Ascending aorta (tissue), 2 donors: ENCODE data around the gene UGT3A1. TPM values are rescaled to one million over a fixed set of nuclear protein-coding genes. Genes with fewer than 3 reads are reported as not detected.
"Not testable (repeated sequence)": the region's sequence is repeated elsewhere in the genome, so short reads cannot be mapped to it uniquely, and the experiment has no call there.

ENCODE experiments used
- DNase-seq, 2 donors: peaks; one replicate each; pipeline ENCODE4 v3.0.0-alpha.2; 2019; ENCODE audit warnings: low spot score in 2 of 2
- H3K27ac ChIP-seq, 2 donors: fragments of 200-600 bp; sonication (generic); one replicate each; pipeline ENCODE4 v1.5.1; 2016 to 2017; ENCODE audit warnings: mild to moderate bottlenecking in 1 of 2
- H3K27me3 ChIP-seq: fragments of 200-600 bp; sonication (generic); one replicate; pipeline ENCODE4 v1.5.1; 2017
- H3K36me3 ChIP-seq, 2 donors: fragments of 200-600 bp; sonication (generic); one replicate each; pipeline ENCODE4 v1.5.1; 2016
- H3K4me1 ChIP-seq, 2 donors: fragments of 200-600 bp; sonication (generic); one replicate each; pipeline ENCODE4 v1.5.1; 2016 to 2017; ENCODE audit warnings: mild to moderate bottlenecking in 1 of 2
- H3K4me3 ChIP-seq, 2 donors: fragments of 200-600 bp; sonication (generic); one replicate each; pipeline ENCODE4 v1.5.1; 2016 to 2017; ENCODE audit warnings: mild to moderate bottlenecking in 1 of 2
- H3K9me3 ChIP-seq, 2 donors: fragments of 200-600 bp; sonication (generic); one replicate each; pipeline ENCODE4 v1.5.1; 2016
- CTCF ChIP-seq, 3 experiments: fragments of 200-600 bp in 2 of 3; fragments of 450-650 bp in 1 of 3; sonication (generic) in 2 of 3; IDR thresholded peaks; one replicate each; pipeline ENCODE4 v1.5.1; 2016 to 2019; ENCODE audit warnings: antibody characterized with exemption in 3 of 3, mild to moderate bottlenecking in 1 of 3, moderate library complexity in 1 of 3
- intact Hi-C: fragments of 100-400 bp; cut with DNase I; formaldehyde crosslinking; loops from one replicate; pipeline ENCODE4 v1.15.1; 2023
- total RNA-seq: library from RNA; depleted of rRNA; stranded (reverse); fragments of >200 nt; gene quantifications from one replicate; pipeline ENCODE4 v1.1.0, GENCODE V29; 2016

UGT3A1 gene, protein sequence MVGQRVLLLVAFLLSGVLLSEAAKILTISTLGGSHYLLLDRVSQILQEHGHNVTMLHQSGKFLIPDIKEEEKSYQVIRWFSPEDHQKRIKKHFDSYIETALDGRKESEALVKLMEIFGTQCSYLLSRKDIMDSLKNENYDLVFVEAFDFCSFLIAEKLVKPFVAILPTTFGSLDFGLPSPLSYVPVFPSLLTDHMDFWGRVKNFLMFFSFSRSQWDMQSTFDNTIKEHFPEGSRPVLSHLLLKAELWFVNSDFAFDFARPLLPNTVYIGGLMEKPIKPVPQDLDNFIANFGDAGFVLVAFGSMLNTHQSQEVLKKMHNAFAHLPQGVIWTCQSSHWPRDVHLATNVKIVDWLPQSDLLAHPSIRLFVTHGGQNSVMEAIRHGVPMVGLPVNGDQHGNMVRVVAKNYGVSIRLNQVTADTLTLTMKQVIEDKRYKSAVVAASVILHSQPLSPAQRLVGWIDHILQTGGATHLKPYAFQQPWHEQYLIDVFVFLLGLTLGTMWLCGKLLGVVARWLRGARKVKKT
- not detected for total RNA-seq

DNA sequence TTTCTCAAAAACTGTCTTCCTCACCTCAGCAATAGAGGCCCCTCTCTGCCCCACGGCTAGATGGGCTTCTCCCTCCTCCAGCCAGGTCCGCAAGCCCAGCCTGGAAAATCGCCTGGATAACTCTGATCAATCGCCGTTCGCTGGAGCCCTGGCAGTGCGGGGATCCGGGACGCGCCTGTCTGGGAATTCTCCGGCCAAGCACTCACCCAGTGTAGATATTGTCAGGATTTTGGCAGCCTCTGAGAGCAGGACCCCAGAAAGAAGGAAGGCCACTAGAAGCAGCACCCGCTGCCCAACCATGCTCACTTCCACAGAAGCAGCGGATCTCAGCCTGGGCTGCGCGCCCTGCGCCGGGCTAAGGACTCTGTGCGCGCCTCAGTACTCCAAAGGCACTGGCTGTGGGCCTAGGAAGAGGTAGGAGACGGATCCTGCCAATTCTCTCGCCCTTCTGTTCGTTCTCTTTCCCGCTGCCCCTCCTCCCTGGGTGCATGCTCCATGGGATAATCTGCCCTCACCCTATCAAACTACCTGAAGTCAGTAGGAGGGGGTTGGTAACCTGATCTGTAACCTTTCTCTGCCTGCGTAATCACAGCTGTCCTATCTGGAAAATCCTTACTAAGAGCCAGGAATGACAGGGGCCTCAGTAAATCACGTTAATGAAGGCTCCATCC, at the start of gene UGT3A1:
Gene UGT3A1, minus strand, starts transcription at position 450 of the 671 bp plus-strand sequence. Its CDS starts 150 bp downstream, at position 300.
- no peak for DNase-seq
- Histone ChIP-seq H3K27me3 (no peaks in the 10 kb centered on the region), H3K4me3 (no peak within 1 kb of the TSS), H3K4me1 (no peaks in the 10 kb centered on the region), H3K27ac (no peak within 1 kb of the TSS), H3K9me3 (no peaks in the 10 kb centered on the region), H3K36me3 (no peaks in the 10 kb centered on the region)
- intact Hi-C loops = no loop called here
- TF ChIP-seq CTCF (IDR thresholded peaks at IDR 0.05) = no peak

DNA sequence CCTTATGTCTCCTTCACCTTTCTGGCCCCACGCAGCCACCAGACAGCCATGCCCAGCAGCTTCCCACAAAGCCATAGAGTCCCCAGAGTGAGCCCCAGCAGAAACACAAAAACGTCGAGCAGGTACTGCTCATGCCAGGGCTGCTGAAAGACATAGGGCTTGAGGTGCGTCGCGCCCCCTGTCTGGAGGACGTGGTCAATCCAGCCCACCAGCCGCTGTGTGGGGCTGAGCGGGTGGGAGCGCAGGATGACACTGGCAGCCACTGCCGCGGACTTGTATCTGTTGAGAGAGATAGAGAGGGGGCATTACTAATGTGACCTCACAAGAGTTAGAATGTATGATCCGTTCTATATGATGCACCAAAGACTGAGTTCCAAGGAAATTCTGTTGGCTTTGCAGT, 44.5 kb upstream of the UGT3A1 start:
- no peaks in the 10 kb centered on the region for H3K4me1 ChIP-seq

GRCh38 chr5:36034536-36035134, 43.4 kb upstream of the UGT3A1 start:
- not testable (repeated sequence) for DNase-seq, H3K27ac ChIP-seq

More for the DNA sequence above, 44.5 kb upstream of the UGT3A1 start:
- Histone ChIP-seq H3K27me3 (no peaks in the 10 kb centered on the region), H3K4me3 (no peak overlapping the region), H3K27ac (no peak overlapping the region), H3K36me3 (no peaks in the 10 kb centered on the region), H3K9me3 (no peaks in the 10 kb centered on the region)
- no peak for TF ChIP-seq CTCF (IDR thresholded peaks at IDR 0.05)
- DNase-seq = no peak
- intact Hi-C loops = no loop called here

GRCh38 chr5:36033486-36033885, 42.3 kb upstream of the UGT3A1 start:
- no peak for TF ChIP-seq CTCF (IDR thresholded peaks at IDR 0.05)
- Histone ChIP-seq H3K27me3 (no peaks in the 10 kb centered on the region), H3K4me1 (no peaks in the 10 kb centered on the region), H3K36me3 (no peaks in the 10 kb centered on the region), H3K9me3 (no peaks in the 10 kb centered on the region), H3K27ac (no peak overlapping the region), H3K4me3 (no peak overlapping the region)
- no peak for DNase-seq
- intact Hi-C loops = no loop called here

More at GRCh38 chr5:36034536-36035134, 43.4 kb upstream of the UGT3A1 start:
- H3K36me3 ChIP-seq, intact Hi-C loops, H3K4me3 ChIP-seq, H3K9me3 ChIP-seq, H3K27me3 ChIP-seq, H3K4me1 ChIP-seq: not testable (repeated sequence)

- Histone ChIP-seq H3K9me3 (no peaks in the 10 kb centered on the region), H3K27me3 (no peaks in the 10 kb centered on the region), H3K36me3 (no peaks in the 10 kb centered on the region), H3K27ac (no peak overlapping the region), H3K4me3 (no peak overlapping the region), H3K4me1 (no peaks in the 10 kb centered on the region)
- intact Hi-C loops = no loop called here
- TF ChIP-seq CTCF (IDR thresholded peaks at IDR 0.05) = no peak
- DNase-seq = no peak
These were observed 41.9 kb upstream of the UGT3A1 start for GRCh38 chr5:36033047-36033446.

GRCh38 chr5:36031223-36031622, 40.0 kb upstream of the UGT3A1 start:
- no peak for DNase-seq
- H3K4me3 ChIP-seq = no peak overlapping the region
- no peaks in the 10 kb centered on the region for H3K4me1 ChIP-seq
- TF ChIP-seq CTCF (IDR thresholded peaks at IDR 0.05) = no peak
- no peak overlapping the region for H3K27ac ChIP-seq
- no peaks in the 10 kb centered on the region for H3K36me3 ChIP-seq
- H3K9me3 ChIP-seq = no peaks in the 10 kb centered on the region
- intact Hi-C loops = no loop called here
- no peaks in the 10 kb centered on the region for H3K27me3 ChIP-seq
